Activated T-cell treated with anti-CD3 and anti-CD28 coated beads, Interleukin-2, amount 50 U/mL, for 48 hours (primary cell): ENCODE data around the gene MAGI1.
"Not testable (repeated sequence)": the region's sequence is repeated elsewhere in the genome, so short reads cannot be mapped to it uniquely, and the experiment has no call there.

ENCODE experiments used
- DNase-seq, 2 experiments: peaks; one replicate each; pipeline ENCODE4 v3.0.0-alpha.2; 2020

MAGI1 gene

GRCh38 chr3:65901226-65901625, 137.5 kb downstream of the MAGI1 start:
- no peak for DNase-seq

- DNase-seq, result no peak
These were observed 139.5 kb downstream of the MAGI1 start for GRCh38 chr3:65899226-65899625.

- DNase-seq, result no peak
These were observed 141.0 kb downstream of the MAGI1 start for GRCh38 chr3:65897766-65898165.

GRCh38 chr3:65896321-65896720, 142.4 kb downstream of the MAGI1 start:
- DNase-seq, result no peak

- DNase-seq, result no peak
These were observed 143.9 kb downstream of the MAGI1 start for GRCh38 chr3:65894679-65895453.

- no peak for DNase-seq
These were observed 144.6 kb downstream of the MAGI1 start for GRCh38 chr3:65894126-65894525.

GRCh38 chr3:65893631-65894030, 145.1 kb downstream of the MAGI1 start:
- no peak for DNase-seq

- not testable (repeated sequence) for DNase-seq
These were observed 147.2 kb downstream of the MAGI1 start for GRCh38 chr3:65891477-65891876.

GRCh38 chr3:65890328-65890727, 148.4 kb downstream of the MAGI1 start:
- DNase-seq, result no peak

GRCh38 chr3:65889707-65890099, 149.0 kb downstream of the MAGI1 start:
- no peak for DNase-seq

- DNase-seq, result no peak
These were observed 149.6 kb downstream of the MAGI1 start for GRCh38 chr3:65888980-65889706.

GRCh38 chr3:65888196-65888595, 150.5 kb downstream of the MAGI1 start:
- no peak for DNase-seq

- DNase-seq, result no peak
These were observed 152.3 kb downstream of the MAGI1 start for GRCh38 chr3:65886391-65886790.

GRCh38 chr3:65884071-65884470, 154.6 kb downstream of the MAGI1 start:
- no peak for DNase-seq

- no peak for DNase-seq
These were observed 155.1 kb downstream of the MAGI1 start for GRCh38 chr3:65883613-65884012.

GRCh38 chr3:65880350-65880749, 158.4 kb downstream of the MAGI1 start:
- DNase-seq, result no peak

- DNase-seq, result no peak
These were observed 159.3 kb downstream of the MAGI1 start for GRCh38 chr3:65879372-65879771.

GRCh38 chr3:65878831-65879230, 159.9 kb downstream of the MAGI1 start:
- DNase-seq, result no peak

- DNase-seq, result no peak
These were observed 161.6 kb downstream of the MAGI1 start for GRCh38 chr3:65877160-65877559.

GRCh38 chr3:65876028-65876420, 162.7 kb downstream of the MAGI1 start:
- DNase-seq, result no peak

GRCh38 chr3:65875393-65876027, 163.2 kb downstream of the MAGI1 start:
- no peak for DNase-seq

GRCh38 chr3:65873869-65874268, 164.8 kb downstream of the MAGI1 start:
- no peak for DNase-seq

GRCh38 chr3:65873028-65873427, 165.7 kb downstream of the MAGI1 start:
- no peak for DNase-seq
